GM06990 (cell line): ENCODE measurements around the gene UBAC2.

Source experiments
- DNase-seq: peaks from one replicate; pipeline ENCODE4 v3.0.0-alpha.2; 2011; ENCODE audit not compliant: insufficient read length; ENCODE audit errors: extremely low read depth
- H3K27me3 ChIP-seq: replicated peaks from 2 replicates; pipeline ENCODE4 v1.6.0; 2011; ENCODE audit warnings: low read length; ENCODE audit not compliant: control insufficient read depth, insufficient read depth
- H3K36me3 ChIP-seq: 2 replicates; pipeline ENCODE4 v1.5.1; 2011; ENCODE audit warnings: low read length; ENCODE audit not compliant: control insufficient read depth, insufficient read depth
- H3K4me3 ChIP-seq: replicated peaks from 2 replicates; pipeline ENCODE4 v1.5.1; 2011; ENCODE audit warnings: low read depth, mild to moderate bottlenecking, control low read depth, low read length
- TF ChIP-seq, protein P1 (sequence below): IDR thresholded peaks from 2 replicates; pipeline ENCODE4 v1.5.1; 2011; ENCODE audit warnings: low read length, control low read depth, mild to moderate bottlenecking, inconsistent platforms; ENCODE audit not compliant: insufficient read depth, poor library complexity, severe bottlenecking

Gene UBAC2

DNA sequence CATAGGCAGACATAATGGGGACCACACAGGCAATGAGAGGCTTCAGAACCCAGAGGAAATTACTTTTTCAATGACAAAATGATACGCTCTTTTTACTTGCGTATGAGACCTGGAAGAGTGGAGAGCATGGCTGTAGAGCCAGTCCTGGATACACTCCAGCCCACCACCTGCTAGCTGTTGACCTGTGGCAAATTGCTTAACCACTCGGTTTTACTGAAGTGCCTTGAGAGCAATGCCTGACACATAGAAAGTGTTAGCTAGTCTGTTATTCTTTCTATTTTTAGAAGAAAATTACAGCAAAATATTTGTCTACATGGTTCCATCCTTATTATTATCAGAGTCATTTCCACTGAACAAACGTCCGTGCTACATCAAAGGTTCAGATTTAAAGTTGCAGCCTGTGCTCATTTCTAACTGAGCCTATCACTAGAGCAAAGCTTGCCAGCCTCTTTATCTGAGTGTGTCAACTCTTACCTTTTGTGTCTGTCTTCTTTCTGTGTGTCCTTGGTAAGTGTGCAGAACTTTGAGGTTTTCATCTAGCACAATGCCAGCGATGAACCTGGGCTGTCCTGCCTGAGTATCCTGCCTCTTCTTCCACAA lies 116.1 kb downstream of the UBAC2 start:
- Histone ChIP-seq H3K4me3 (no peak overlapping the region), H3K27me3 (no peaks in the 10 kb centered on the region), H3K36me3 (no peaks in the 10 kb centered on the region)
- DNase-seq: no peak
- TF ChIP-seq, protein P1, sequence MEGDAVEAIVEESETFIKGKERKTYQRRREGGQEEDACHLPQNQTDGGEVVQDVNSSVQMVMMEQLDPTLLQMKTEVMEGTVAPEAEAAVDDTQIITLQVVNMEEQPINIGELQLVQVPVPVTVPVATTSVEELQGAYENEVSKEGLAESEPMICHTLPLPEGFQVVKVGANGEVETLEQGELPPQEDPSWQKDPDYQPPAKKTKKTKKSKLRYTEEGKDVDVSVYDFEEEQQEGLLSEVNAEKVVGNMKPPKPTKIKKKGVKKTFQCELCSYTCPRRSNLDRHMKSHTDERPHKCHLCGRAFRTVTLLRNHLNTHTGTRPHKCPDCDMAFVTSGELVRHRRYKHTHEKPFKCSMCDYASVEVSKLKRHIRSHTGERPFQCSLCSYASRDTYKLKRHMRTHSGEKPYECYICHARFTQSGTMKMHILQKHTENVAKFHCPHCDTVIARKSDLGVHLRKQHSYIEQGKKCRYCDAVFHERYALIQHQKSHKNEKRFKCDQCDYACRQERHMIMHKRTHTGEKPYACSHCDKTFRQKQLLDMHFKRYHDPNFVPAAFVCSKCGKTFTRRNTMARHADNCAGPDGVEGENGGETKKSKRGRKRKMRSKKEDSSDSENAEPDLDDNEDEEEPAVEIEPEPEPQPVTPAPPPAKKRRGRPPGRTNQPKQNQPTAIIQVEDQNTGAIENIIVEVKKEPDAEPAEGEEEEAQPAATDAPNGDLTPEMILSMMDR: no peak

DNA sequence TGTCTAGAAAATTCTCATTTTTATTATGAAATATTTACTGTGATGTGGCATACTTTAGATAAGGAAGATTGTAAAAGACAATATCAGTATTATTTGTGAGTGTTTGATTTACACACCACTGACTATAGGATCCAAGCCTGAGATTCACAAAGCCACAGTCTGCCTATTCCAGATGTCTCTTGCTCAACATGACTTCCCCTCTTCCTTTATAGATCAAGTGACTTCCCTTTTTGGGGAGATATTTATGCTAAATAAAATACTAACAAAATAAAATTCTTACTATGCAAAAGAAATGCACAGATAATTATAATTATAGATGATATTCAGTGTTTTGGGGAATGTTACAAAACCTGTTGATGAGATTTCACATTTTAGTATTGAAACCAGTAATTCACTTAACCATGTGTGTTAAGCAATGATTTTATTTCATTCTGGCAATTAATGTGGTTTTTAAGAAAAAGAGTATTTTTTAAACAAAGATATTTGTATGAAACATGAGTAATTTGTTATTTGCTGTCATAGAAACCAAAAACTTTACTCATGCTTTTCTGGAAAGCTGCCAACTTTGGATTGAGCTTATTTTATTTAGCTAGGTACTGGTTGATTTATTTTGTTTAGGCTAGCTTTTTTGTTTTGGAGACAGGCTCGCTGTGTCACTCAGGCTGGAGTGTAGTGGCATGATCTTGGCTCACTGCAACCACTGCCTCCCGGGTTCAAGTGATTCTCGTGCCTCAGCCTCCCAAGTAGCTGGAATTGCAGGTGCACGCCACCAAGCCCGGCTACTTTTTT lies 120.2 kb downstream of the UBAC2 start:
- DNase-seq: no peak
- Histone ChIP-seq H3K27me3 (no peaks in the 10 kb centered on the region), H3K4me3 (no peak overlapping the region), H3K36me3 (no peaks in the 10 kb centered on the region)
- TF ChIP-seq, protein P1: no peak

DNA sequence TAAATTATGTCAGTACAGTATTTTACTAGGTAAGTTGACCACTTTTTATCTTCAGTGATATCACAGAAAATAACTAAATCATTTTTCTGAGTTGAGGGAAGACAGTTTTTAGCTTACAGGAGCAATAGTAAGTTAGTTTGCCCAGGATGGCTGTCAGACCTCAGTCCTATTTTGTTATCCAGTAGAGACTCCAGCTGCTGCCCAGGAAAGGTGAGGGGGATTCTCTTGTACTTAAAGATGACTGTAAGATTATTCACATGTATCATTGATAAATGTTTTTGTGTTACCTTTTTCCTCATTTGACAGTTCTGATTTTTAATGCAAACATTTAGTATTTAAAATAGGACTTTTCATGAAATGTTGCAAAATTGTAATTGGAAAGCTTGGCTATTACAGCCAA lies 121.1 kb downstream of the UBAC2 start:
- Histone ChIP-seq H3K36me3 (no peaks in the 10 kb centered on the region), H3K27me3 (no peaks in the 10 kb centered on the region), H3K4me3 (no peak overlapping the region)
- TF ChIP-seq, protein P1: no peak
- no peak for DNase-seq

DNA sequence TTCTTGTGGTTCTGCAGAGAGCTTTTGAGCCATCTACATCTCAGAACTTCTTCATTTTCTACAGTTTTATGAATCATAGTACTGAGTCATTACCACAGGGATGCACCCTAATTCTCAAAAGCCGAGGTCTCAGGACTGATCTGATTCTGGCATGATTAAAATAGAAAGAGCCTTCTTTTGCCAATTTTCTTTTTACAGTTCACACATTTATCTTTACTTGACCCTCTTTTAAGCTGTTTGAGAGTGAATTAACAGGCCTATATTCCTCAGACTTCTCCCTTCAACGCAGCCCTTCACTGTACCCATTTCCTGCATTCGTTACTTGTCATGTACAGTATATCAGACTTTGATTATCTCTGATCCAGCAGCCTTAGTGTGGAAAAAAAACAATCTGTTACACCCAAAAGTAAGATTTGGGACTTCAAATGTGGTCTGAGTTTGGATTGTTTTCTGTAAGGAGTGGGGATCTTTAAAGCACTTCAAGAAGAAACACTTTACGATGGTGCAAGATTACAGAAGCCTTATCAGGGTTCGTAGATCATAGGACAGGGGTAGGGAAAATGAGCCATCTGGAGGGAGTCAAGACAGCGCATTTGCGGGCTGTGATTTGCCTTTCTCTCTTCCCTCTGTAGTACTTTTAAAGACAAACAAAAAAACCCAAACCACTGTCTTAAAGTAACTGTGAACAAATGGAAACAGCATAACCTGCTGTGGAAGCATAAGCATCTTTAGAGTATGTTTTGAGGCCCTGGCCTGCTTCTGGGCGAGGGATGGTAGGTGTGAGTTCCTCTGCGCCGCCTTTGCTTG lies 121.8 kb downstream of the UBAC2 start:
- H3K27me3 ChIP-seq: no peaks in the 10 kb centered on the region
- DNase-seq: peak; percentile 74
- TF ChIP-seq, protein P1: no peak
- H3K36me3 ChIP-seq: no peaks in the 10 kb centered on the region
- H3K4me3 ChIP-seq: no peak overlapping the region; the same call in 1 of the 2 replicates

GRCh38 chr13:99323488-99323887 lies 122.8 kb downstream of the UBAC2 start:
- TF ChIP-seq, protein P1: no peak
- no peak for DNase-seq
- Histone ChIP-seq H3K4me3 (no peak overlapping the region), H3K36me3 (no peaks in the 10 kb centered on the region), H3K27me3 (no peaks in the 10 kb centered on the region)
